HEK293 (cell line): ENCODE measurements around the gene COL12A1.

ENCODE experiments used
- MEIS1 ChIP-seq: sonication (generic); formaldehyde crosslinking; IDR thresholded peaks from 2 replicates; pipeline ENCODE4 v1.8.1; 2022; ENCODE audit warnings: missing genetic modification reagents, mild to moderate bottlenecking, borderline replicate concordance
- SP3 ChIP-seq: fragments of 450-650 bp; formaldehyde crosslinking; IDR thresholded peaks from 2 replicates; pipeline ENCODE4 v1.5.1; 2016; ENCODE audit warnings: missing biosample characterization, missing genetic modification characterization
- YY1 ChIP-seq: fragments of 450-650 bp; formaldehyde crosslinking; IDR thresholded peaks from 2 replicates; pipeline ENCODE4 v1.5.1; 2018; ENCODE audit warnings: missing biosample characterization, missing genetic modification characterization
- ZFP37 ChIP-seq: fragments of 450-650 bp; formaldehyde crosslinking; IDR thresholded peaks from 2 replicates; pipeline ENCODE4 v1.5.1; 2016; ENCODE audit warnings: missing biosample characterization, missing genetic modification characterization
- ZNF10 ChIP-seq: fragments of 450-650 bp; formaldehyde crosslinking; IDR thresholded peaks from 2 replicates; pipeline ENCODE4 v1.5.1; 2017; ENCODE audit warnings: missing biosample characterization, missing genetic modification characterization
- ZNF16 ChIP-seq: fragments of 450-650 bp; formaldehyde crosslinking; IDR thresholded peaks from 2 replicates; pipeline ENCODE4 v1.5.1; 2016; ENCODE audit warnings: low read depth, missing biosample characterization, missing genetic modification characterization
- ZNF2 ChIP-seq: fragments of 450-650 bp; formaldehyde crosslinking; IDR thresholded peaks from 2 replicates; pipeline ENCODE4 v1.5.1; 2016; ENCODE audit warnings: missing biosample characterization, missing genetic modification characterization
- ZNF23 ChIP-seq: fragments of 450-650 bp; formaldehyde crosslinking; IDR thresholded peaks from 2 replicates; pipeline ENCODE4 v1.5.1; 2016; ENCODE audit warnings: missing biosample characterization, missing genetic modification characterization, borderline replicate concordance
- ZNF24 ChIP-seq: fragments of 450-650 bp; formaldehyde crosslinking; IDR thresholded peaks from 2 replicates; pipeline ENCODE4 v1.5.1; 2016; ENCODE audit warnings: missing biosample characterization, missing genetic modification characterization
- ZNF248 ChIP-seq: fragments of 450-650 bp; formaldehyde crosslinking; IDR thresholded peaks from 2 replicates; pipeline ENCODE4 v1.5.1; 2017; ENCODE audit warnings: missing biosample characterization, missing genetic modification characterization
- ZNF366 ChIP-seq: fragments of 450-650 bp; formaldehyde crosslinking; conservative IDR thresholded peaks from 2 replicates; pipeline ENCODE4 v1.5.1; 2016; ENCODE audit warnings: missing biosample characterization, missing genetic modification characterization
- ZNF37A ChIP-seq: fragments of 450-650 bp; IDR thresholded peaks from 2 replicates; pipeline ENCODE4 v1.5.1; 2018; ENCODE audit warnings: missing biosample characterization, missing genetic modification characterization
- ZNF391 ChIP-seq: fragments of 450-650 bp; formaldehyde crosslinking; IDR thresholded peaks from 2 replicates; pipeline ENCODE4 v1.5.1; 2016; ENCODE audit warnings: low read depth, missing biosample characterization, missing genetic modification characterization, borderline replicate concordance
- ZNF423 ChIP-seq: fragments of 450-650 bp; formaldehyde crosslinking; IDR thresholded peaks from 2 replicates; pipeline ENCODE4 v1.5.1; 2016; ENCODE audit warnings: missing biosample characterization, missing genetic modification characterization
- ZNF433 ChIP-seq: fragments of 450-650 bp; formaldehyde crosslinking; IDR thresholded peaks from 2 replicates; pipeline ENCODE4 v1.5.1; 2016; ENCODE audit warnings: missing biosample characterization, missing genetic modification characterization, low read depth
- ZNF501 ChIP-seq: fragments of 450-650 bp; formaldehyde crosslinking; IDR thresholded peaks from 2 replicates; pipeline ENCODE4 v1.5.1; 2016; ENCODE audit warnings: missing biosample characterization, missing genetic modification characterization
- ZNF610 ChIP-seq: fragments of 450-650 bp; formaldehyde crosslinking; IDR thresholded peaks from 2 replicates; pipeline ENCODE4 v1.5.1; 2016; ENCODE audit warnings: missing biosample characterization, missing genetic modification characterization, borderline replicate concordance
- ZNF626 ChIP-seq: fragments of 450-650 bp; sonication (Bioruptor Pico); formaldehyde crosslinking; IDR thresholded peaks from 2 replicates; pipeline ENCODE4 v1.5.1; 2018; ENCODE audit warnings: missing biosample characterization, missing genetic modification characterization, inconsistent platforms
- ZNF658 ChIP-seq: fragments of 450-650 bp; formaldehyde crosslinking; IDR thresholded peaks from 2 replicates; pipeline ENCODE4; 2016; ENCODE audit warnings: missing biosample characterization, missing genetic modification characterization
- ZNF660 ChIP-seq: fragments of 450-650 bp; IDR thresholded peaks from 2 replicates; pipeline ENCODE4 v1.5.1; 2018; ENCODE audit warnings: missing biosample characterization, mild to moderate bottlenecking, missing genetic modification characterization
- ZNF843 ChIP-seq: fragments of 450-650 bp; formaldehyde crosslinking; IDR thresholded peaks from 2 replicates; pipeline ENCODE4 v1.5.1; 2016; ENCODE audit warnings: missing biosample characterization, missing genetic modification characterization
- TF ChIP-seq, protein P1 (sequence below): fragments of 450-650 bp; formaldehyde crosslinking; IDR thresholded peaks from 2 replicates; pipeline ENCODE4 v1.5.1; 2016; ENCODE audit warnings: missing biosample characterization, missing genetic modification characterization
- TF ChIP-seq, protein P2 (sequence below): fragments of 450-650 bp; formaldehyde crosslinking; conservative IDR thresholded peaks from 2 replicates; pipeline ENCODE4 v1.5.1; 2016; ENCODE audit warnings: low read depth, missing biosample characterization, missing genetic modification characterization
- TF ChIP-seq, protein P3 (sequence below): fragments of 450-650 bp; formaldehyde crosslinking; optimal IDR thresholded peaks from 2 replicates; pipeline ENCODE3; 2016; ENCODE audit warnings: missing biosample characterization, mild to moderate bottlenecking, missing genetic modification characterization
- TF ChIP-seq, protein P4 (sequence below): IDR thresholded peaks from 2 replicates; pipeline ENCODE4 v1.6.1; 2011; ENCODE audit warnings: mild to moderate bottlenecking, low read depth, low read length, borderline replicate concordance
- TF ChIP-seq, protein P5 (sequence below): fragments of 450-650 bp; formaldehyde crosslinking; IDR thresholded peaks from 2 replicates; pipeline ENCODE4 v1.5.1; 2017; ENCODE audit warnings: missing biosample characterization, missing genetic modification characterization
- TF ChIP-seq, protein P6 (sequence below): fragments of 450-650 bp; IDR thresholded peaks from 2 replicates; pipeline ENCODE4 v1.5.1; 2018; ENCODE audit warnings: missing biosample characterization, mild to moderate bottlenecking, missing genetic modification characterization

COL12A1 gene

DNA sequence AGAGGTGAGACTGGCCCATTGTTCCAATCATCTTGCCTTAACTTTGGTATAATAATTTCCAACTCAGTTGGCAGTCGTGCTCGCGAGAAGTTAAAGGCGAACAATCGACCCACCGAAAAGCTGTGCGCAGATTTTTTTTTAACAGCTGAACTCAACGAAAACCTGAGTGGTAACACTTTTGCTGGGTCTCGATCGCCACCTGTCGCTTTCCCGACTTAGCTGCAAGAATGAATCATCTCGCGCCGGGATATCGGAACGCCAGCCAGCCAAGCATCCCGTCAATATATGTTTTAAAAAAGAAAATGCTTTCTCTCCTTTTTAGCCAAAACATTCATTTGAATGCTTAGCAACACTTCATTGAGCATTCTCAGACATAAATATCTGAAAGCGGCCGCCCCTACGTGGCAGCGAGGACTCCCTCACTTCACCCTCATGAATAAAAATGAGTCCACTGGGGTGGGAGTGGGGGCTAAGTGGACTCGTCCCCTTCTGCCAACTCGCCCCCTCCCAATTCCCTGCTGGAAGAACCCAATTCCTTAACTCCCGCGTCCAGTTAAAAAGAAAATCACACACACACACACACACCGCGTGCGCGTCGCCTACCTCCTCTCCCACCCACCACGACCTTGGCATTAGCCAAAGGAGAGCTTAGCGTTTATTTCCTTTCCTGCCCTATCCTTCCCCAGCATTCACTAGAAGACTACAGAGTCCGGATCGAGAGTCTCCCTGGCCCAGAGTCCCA is 1.5 kb downstream of the COL12A1 start (continued):
- TF ChIP-seq, protein P1, sequence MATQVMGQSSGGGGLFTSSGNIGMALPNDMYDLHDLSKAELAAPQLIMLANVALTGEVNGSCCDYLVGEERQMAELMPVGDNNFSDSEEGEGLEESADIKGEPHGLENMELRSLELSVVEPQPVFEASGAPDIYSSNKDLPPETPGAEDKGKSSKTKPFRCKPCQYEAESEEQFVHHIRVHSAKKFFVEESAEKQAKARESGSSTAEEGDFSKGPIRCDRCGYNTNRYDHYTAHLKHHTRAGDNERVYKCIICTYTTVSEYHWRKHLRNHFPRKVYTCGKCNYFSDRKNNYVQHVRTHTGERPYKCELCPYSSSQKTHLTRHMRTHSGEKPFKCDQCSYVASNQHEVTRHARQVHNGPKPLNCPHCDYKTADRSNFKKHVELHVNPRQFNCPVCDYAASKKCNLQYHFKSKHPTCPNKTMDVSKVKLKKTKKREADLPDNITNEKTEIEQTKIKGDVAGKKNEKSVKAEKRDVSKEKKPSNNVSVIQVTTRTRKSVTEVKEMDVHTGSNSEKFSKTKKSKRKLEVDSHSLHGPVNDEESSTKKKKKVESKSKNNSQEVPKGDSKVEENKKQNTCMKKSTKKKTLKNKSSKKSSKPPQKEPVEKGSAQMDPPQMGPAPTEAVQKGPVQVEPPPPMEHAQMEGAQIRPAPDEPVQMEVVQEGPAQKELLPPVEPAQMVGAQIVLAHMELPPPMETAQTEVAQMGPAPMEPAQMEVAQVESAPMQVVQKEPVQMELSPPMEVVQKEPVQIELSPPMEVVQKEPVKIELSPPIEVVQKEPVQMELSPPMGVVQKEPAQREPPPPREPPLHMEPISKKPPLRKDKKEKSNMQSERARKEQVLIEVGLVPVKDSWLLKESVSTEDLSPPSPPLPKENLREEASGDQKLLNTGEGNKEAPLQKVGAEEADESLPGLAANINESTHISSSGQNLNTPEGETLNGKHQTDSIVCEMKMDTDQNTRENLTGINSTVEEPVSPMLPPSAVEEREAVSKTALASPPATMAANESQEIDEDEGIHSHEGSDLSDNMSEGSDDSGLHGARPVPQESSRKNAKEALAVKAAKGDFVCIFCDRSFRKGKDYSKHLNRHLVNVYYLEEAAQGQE (tag by site-specific recombination): no peak
- TF ChIP-seq ZNF366 (tag by site-specific recombination) (no peak), YY1 (no peak), ZNF433 (tag by site-specific recombination) (no peak), ZFP37 (tag by site-specific recombination) (no peak), ZNF10 (tag by site-specific recombination) (no peak), ZNF37A (tag by site-specific recombination) (no peak), ZNF626 (no peak), ZNF16 (tag by site-specific recombination) (no peak), SP3 (tag by site-specific recombination) (no peak), ZNF391 (tag by site-specific recombination) (no peak), ZNF2 (0 out of 2 replicates have a peak, but pooled peaks have one; percentile 39), ZNF610 (tag by site-specific recombination) (no peak), ZNF248 (tag by site-specific recombination) (no peak), ZNF24 (tag by site-specific recombination) (no peak), ZNF501 (tag by site-specific recombination) (no peak), ZNF658 (tag by site-specific recombination) (no peak), ZNF423 (no peak), ZNF660 (peak; percentile 79; the same call in 1 of the 2 replicates), ZNF23 (no peak), ZNF843 (tag by site-specific recombination) (no peak), MEIS1 (CRISPR knock-in tag) (no peak)
- TF ChIP-seq, protein P2, sequence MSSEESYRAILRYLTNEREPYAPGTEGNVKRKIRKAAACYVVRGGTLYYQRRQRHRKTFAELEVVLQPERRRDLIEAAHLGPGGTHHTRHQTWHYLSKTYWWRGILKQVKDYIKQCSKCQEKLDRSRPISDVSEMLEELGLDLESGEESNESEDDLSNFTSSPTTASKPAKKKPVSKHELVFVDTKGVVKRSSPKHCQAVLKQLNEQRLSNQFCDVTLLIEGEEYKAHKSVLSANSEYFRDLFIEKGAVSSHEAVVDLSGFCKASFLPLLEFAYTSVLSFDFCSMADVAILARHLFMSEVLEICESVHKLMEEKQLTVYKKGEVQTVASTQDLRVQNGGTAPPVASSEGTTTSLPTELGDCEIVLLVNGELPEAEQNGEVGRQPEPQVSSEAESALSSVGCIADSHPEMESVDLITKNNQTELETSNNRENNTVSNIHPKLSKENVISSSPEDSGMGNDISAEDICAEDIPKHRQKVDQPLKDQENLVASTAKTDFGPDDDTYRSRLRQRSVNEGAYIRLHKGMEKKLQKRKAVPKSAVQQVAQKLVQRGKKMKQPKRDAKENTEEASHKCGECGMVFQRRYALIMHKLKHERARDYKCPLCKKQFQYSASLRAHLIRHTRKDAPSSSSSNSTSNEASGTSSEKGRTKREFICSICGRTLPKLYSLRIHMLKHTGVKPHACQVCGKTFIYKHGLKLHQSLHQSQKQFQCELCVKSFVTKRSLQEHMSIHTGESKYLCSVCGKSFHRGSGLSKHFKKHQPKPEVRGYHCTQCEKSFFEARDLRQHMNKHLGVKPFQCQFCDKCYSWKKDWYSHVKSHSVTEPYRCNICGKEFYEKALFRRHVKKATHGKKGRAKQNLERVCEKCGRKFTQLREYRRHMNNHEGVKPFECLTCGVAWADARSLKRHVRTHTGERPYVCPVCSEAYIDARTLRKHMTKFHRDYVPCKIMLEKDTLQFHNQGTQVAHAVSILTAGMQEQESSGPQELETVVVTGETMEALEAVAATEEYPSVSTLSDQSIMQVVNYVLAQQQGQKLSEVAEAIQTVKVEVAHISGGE: no peak
- TF ChIP-seq, protein P3, sequence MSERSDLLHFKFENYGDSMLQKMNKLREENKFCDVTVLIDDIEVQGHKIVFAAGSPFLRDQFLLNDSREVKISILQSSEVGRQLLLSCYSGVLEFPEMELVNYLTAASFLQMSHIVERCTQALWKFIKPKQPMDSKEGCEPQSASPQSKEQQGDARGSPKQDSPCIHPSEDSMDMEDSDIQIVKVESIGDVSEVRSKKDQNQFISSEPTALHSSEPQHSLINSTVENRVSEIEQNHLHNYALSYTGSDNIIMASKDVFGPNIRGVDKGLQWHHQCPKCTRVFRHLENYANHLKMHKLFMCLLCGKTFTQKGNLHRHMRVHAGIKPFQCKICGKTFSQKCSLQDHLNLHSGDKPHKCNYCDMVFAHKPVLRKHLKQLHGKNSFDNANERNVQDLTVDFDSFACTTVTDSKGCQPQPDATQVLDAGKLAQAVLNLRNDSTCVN: no peak
- TF ChIP-seq, protein P4, sequence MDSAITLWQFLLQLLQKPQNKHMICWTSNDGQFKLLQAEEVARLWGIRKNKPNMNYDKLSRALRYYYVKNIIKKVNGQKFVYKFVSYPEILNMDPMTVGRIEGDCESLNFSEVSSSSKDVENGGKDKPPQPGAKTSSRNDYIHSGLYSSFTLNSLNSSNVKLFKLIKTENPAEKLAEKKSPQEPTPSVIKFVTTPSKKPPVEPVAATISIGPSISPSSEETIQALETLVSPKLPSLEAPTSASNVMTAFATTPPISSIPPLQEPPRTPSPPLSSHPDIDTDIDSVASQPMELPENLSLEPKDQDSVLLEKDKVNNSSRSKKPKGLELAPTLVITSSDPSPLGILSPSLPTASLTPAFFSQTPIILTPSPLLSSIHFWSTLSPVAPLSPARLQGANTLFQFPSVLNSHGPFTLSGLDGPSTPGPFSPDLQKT: no peak
- TF ChIP-seq, protein P5, sequence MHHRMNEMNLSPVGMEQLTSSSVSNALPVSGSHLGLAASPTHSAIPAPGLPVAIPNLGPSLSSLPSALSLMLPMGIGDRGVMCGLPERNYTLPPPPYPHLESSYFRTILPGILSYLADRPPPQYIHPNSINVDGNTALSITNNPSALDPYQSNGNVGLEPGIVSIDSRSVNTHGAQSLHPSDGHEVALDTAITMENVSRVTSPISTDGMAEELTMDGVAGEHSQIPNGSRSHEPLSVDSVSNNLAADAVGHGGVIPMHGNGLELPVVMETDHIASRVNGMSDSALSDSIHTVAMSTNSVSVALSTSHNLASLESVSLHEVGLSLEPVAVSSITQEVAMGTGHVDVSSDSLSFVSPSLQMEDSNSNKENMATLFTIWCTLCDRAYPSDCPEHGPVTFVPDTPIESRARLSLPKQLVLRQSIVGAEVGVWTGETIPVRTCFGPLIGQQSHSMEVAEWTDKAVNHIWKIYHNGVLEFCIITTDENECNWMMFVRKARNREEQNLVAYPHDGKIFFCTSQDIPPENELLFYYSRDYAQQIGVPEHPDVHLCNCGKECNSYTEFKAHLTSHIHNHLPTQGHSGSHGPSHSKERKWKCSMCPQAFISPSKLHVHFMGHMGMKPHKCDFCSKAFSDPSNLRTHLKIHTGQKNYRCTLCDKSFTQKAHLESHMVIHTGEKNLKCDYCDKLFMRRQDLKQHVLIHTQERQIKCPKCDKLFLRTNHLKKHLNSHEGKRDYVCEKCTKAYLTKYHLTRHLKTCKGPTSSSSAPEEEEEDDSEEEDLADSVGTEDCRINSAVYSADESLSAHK (tag by site-specific recombination): no peak
- TF ChIP-seq, protein P6, sequence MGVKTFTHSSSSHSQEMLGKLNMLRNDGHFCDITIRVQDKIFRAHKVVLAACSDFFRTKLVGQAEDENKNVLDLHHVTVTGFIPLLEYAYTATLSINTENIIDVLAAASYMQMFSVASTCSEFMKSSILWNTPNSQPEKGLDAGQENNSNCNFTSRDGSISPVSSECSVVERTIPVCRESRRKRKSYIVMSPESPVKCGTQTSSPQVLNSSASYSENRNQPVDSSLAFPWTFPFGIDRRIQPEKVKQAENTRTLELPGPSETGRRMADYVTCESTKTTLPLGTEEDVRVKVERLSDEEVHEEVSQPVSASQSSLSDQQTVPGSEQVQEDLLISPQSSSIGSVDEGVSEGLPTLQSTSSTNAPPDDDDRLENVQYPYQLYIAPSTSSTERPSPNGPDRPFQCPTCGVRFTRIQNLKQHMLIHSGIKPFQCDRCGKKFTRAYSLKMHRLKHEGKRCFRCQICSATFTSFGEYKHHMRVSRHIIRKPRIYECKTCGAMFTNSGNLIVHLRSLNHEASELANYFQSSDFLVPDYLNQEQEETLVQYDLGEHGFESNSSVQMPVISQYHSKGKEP: no peak
